Thyroid gland (tissue), 4 donors: ENCODE data around the gene AFAP1L1. TPM values are rescaled to one million over a fixed set of nuclear protein-coding genes. Genes with fewer than 3 reads are reported as not detected.

ENCODE experiments used
- DNase-seq, 2 donors: peaks; one replicate each; pipeline ENCODE4 v3.0.0-alpha.2; 2019
- H3K27ac ChIP-seq, 3 donors: fragments of 200-600 bp; sonication (generic); 1 replicate in 2 of 3; 2 replicates in 1 of 3; pipeline ENCODE4 v1.5.1; 2016 to 2019; ENCODE audit warnings: mild to moderate bottlenecking in 1 of 3, moderate library complexity in 1 of 3
- H3K27me3 ChIP-seq: fragments of 200-600 bp; sonication (generic); one replicate; pipeline ENCODE4 v1.5.1; 2019
- H3K36me3 ChIP-seq, 2 donors: fragments of 200-600 bp; sonication (generic); one replicate each; pipeline ENCODE4 v1.5.1; 2016 to 2019
- H3K4me1 ChIP-seq, 2 donors: fragments of 200-600 bp; sonication (generic); one replicate each; pipeline ENCODE4 v1.5.1; 2017 to 2019
- H3K4me3 ChIP-seq, 3 donors: fragments of 200-600 bp; sonication (generic); replicated peaks in 1 of 3; 1 replicate in 2 of 3; 2 replicates in 1 of 3; pipeline ENCODE4 v1.5.1; 2016; ENCODE audit warnings: mild to moderate bottlenecking in 1 of 3
- H3K9me3 ChIP-seq: fragments of 200-600 bp; sonication (generic); one replicate; pipeline ENCODE4 v1.5.1; 2017
- CTCF ChIP-seq, 6 experiments: fragments of 200-600 bp in 3 of 6; fragments of 450-650 bp in 3 of 6; sonication (generic) in 3 of 6; IDR thresholded peaks; one replicate each; pipeline ENCODE4 v1.5.1; 2016 to 2019; ENCODE audit warnings: antibody characterized with exemption in 6 of 6, mild to moderate bottlenecking in 2 of 6, inconsistent platforms in 1 of 6, moderate library complexity in 1 of 6
- POLR2A ChIP-seq, 2 donors: fragments of 450-650 bp; IDR thresholded peaks; one replicate each; pipeline ENCODE4 v1.6.1; 2017; ENCODE audit warnings: antibody characterized with exemption in 2 of 2, mild to moderate bottlenecking in 2 of 2, moderate library complexity in 1 of 2
- WGBS, 2 donors: methylation state at CpG; one replicate each; pipeline ENCODE4 v1.1.5; 2017; 5-methylcytosine and 5-hydroxymethylcytosine counted together
- intact Hi-C: fragments of 100-400 bp; cut with DNase I; formaldehyde crosslinking; loops from one replicate; pipeline ENCODE4 v1.15.1; 2023
- total RNA-seq, 4 donors: library from RNA; depleted of rRNA; stranded (reverse); fragments of >200 nt; gene quantifications; one replicate each; pipeline ENCODE4 v1.2.3, GENCODE V29; 2016

Gene AFAP1L1
- total RNA-seq, 4 donors from 2014 or later = 15.9 to 43.1 (median 26.8) TPM

GRCh38 chr5:149371296-149371962, 99.8 kb downstream of the AFAP1L1 start:
- intact Hi-C loops = loop anchor here (5.0 kb wide), 1 partner anchor 54 kb away; no protein-coding TSS in a partner anchor
- Histone ChIP-seq H3K9me3 (no peaks in the 10 kb centered on the region), H3K4me1 (no peaks in the 10 kb centered on the region), H3K4me3 (no peak overlapping the region), H3K27me3 (no peaks in the 10 kb centered on the region), H3K27ac (no peak overlapping the region), H3K36me3 (no peaks in the 10 kb centered on the region)
- peak; percentile 50 to 60 for DNase-seq
- 25 to 47% methylated on average over 3 to 12 of the region's 12 CpGs for WGBS, 2 donors
- TF ChIP-seq CTCF (IDR thresholded peaks at IDR 0.05) (peak; percentile 36 to 74 (median 48)), POLR2A (IDR thresholded peaks at IDR 0.05) (no peak)

- Histone ChIP-seq H3K27me3 (no peaks in the 10 kb centered on the region), H3K27ac (no peak overlapping the region), H3K9me3 (no peaks in the 10 kb centered on the region), H3K4me1 (no peaks in the 10 kb centered on the region), H3K36me3 (no peaks in the 10 kb centered on the region), H3K4me3 (no peak overlapping the region)
- WGBS, 2 donors = 67 to 79% methylated on average over 4 of the region's 4 CpGs
- TF ChIP-seq CTCF (IDR thresholded peaks at IDR 0.05) (no peak), POLR2A (IDR thresholded peaks at IDR 0.05) (no peak)
- intact Hi-C loops = loop anchor here (5.0 kb wide), 1 partner anchor 55 kb away; no protein-coding TSS in a partner anchor
- DNase-seq = no peak
These were observed 100.6 kb downstream of the AFAP1L1 start for GRCh38 chr5:149372076-149372795.

GRCh38 chr5:149372932-149373331, 101.3 kb downstream of the AFAP1L1 start:
- WGBS, 2 donors = 96 to 98% methylated on average over 3 of the region's 3 CpGs
- Histone ChIP-seq H3K4me3 (no peak overlapping the region), H3K36me3 (no peaks in the 10 kb centered on the region), H3K27me3 (no peaks in the 10 kb centered on the region), H3K27ac (no peak overlapping the region), H3K4me1 (no peaks in the 10 kb centered on the region), H3K9me3 (no peaks in the 10 kb centered on the region)
- intact Hi-C loops = loop anchor here (5.0 kb wide), 1 partner anchor 56 kb away; no protein-coding TSS in a partner anchor
- DNase-seq = no peak
- TF ChIP-seq CTCF (IDR thresholded peaks at IDR 0.05) = no peak
- TF ChIP-seq POLR2A (IDR thresholded peaks at IDR 0.05) = no peak

GRCh38 chr5:149374303-149374702, 102.6 kb downstream of the AFAP1L1 start:
- 92 to 93% methylated on average over 19 to 20 of the region's 20 CpGs for WGBS, 2 donors
- no peak for DNase-seq
- TF ChIP-seq CTCF (IDR thresholded peaks at IDR 0.05) (no peak), POLR2A (IDR thresholded peaks at IDR 0.05) (no peak)
- intact Hi-C loops = loop anchor here (5.0 kb wide), 1 partner anchor 57 kb away; no protein-coding TSS in a partner anchor
- H3K9me3 ChIP-seq = no peaks in the 10 kb centered on the region
- no peaks in the 10 kb centered on the region for H3K4me1 ChIP-seq
- no peak overlapping the region for H3K4me3 ChIP-seq
- H3K27me3 ChIP-seq = no peaks in the 10 kb centered on the region
- H3K27ac ChIP-seq = no peak overlapping the region
- H3K36me3 ChIP-seq = no peaks in the 10 kb centered on the region

- intact Hi-C loops = loop anchor here (5.0 kb wide), 1 partner anchor 58 kb away; no protein-coding TSS in a partner anchor
- no peaks in the 10 kb centered on the region for H3K36me3 ChIP-seq
- TF ChIP-seq POLR2A (IDR thresholded peaks at IDR 0.05) (no peak), CTCF (IDR thresholded peaks at IDR 0.05) (no peak)
- WGBS, 2 donors = 77 to 80% methylated on average over 3 of the region's 3 CpGs
- no peaks in the 10 kb centered on the region for H3K4me1 ChIP-seq
- no peak overlapping the region for H3K4me3 ChIP-seq
- H3K27ac ChIP-seq = no peak overlapping the region
- no peaks in the 10 kb centered on the region for H3K9me3 ChIP-seq
- no peak for DNase-seq
- H3K27me3 ChIP-seq = no peaks in the 10 kb centered on the region
These were observed 103.1 kb downstream of the AFAP1L1 start for GRCh38 chr5:149374801-149375200.
